Mesothelial cell of epicardium (in vitro differentiated cells): ENCODE results near the gene USH2A. TPM values are rescaled to one million over a fixed set of nuclear protein-coding genes. Genes with fewer than 3 reads are reported as not detected.

Experiments used
- DNase-seq, 2 experiments: peaks; one replicate each; pipeline ENCODE4 v3.0.0; 2021; ENCODE audit warnings: low spot score in 2 of 2; ENCODE audit not compliant: unreplicated experiment in 2 of 2
- H3K27ac Mint-ChIP-seq: 2 replicates; pipeline ENCODE4 v1.8.0; 2021; ENCODE audit warnings: mixed read lengths
- H3K27me3 Mint-ChIP-seq: 2 replicates; pipeline ENCODE4 v1.8.0; 2021; ENCODE audit warnings: low read depth, mixed read lengths
- H3K36me3 Mint-ChIP-seq: 2 replicates; pipeline ENCODE4 v1.8.0; 2021; ENCODE audit warnings: mixed read lengths
- H3K4me1 Mint-ChIP-seq: 2 replicates; pipeline ENCODE4 v1.8.0; 2021; ENCODE audit warnings: mixed read lengths
- H3K4me3 Mint-ChIP-seq: 2 replicates; pipeline ENCODE4 v1.8.0; 2021; ENCODE audit warnings: mild to moderate bottlenecking, moderate library complexity, mixed read lengths
- H3K9me3 Mint-ChIP-seq: 2 replicates; pipeline ENCODE4 v1.8.0; 2021; ENCODE audit warnings: mixed read lengths
- CTCF ChIP-seq: fragments of 200-600 bp; sonication (generic); IDR thresholded peaks from one replicate; pipeline ENCODE4 v1.5.0; 2021; ENCODE audit warnings: antibody characterized with exemption; ENCODE audit not compliant: unreplicated experiment
- total RNA-seq: library from RNA; stranded (reverse); gene quantifications from 3 replicates; pipeline ENCODE4 v1.2.1, GENCODE V29; 2021

Gene USH2A
- total RNA-seq, 1 donor from 2014 or later = 0.02 TPM

- no peak for DNase-seq
- Mint-ChIP-seq H3K36me3 (no peaks in the 10 kb centered on the region), H3K4me3 (no peak overlapping the region), H3K27ac (no peak overlapping the region), H3K9me3 (no peaks in the 10 kb centered on the region), H3K4me1 (peaks cover 13% of the 10 kb centered on the region), H3K27me3 (no peaks in the 10 kb centered on the region)
- no peak for TF ChIP-seq CTCF
These were observed 643.5 kb downstream of the USH2A start for GRCh38 chr1:215779729-215780128.

GRCh38 chr1:215777370-215777925, 645.8 kb downstream of the USH2A start:
- no peak overlapping the region for H3K27ac Mint-ChIP-seq
- no peak for DNase-seq
- H3K9me3 Mint-ChIP-seq = no peaks in the 10 kb centered on the region
- H3K27me3 Mint-ChIP-seq = no peaks in the 10 kb centered on the region
- no peak for TF ChIP-seq CTCF
- H3K36me3 Mint-ChIP-seq = no peaks in the 10 kb centered on the region
- H3K4me1 Mint-ChIP-seq = peaks cover 11% of the 10 kb centered on the region
- no peak overlapping the region for H3K4me3 Mint-ChIP-seq

- H3K4me1 Mint-ChIP-seq = peaks cover 11% of the 10 kb centered on the region
- no peaks in the 10 kb centered on the region for H3K9me3 Mint-ChIP-seq
- DNase-seq = no peak
These were observed 646.9 kb downstream of the USH2A start for GRCh38 chr1:215776336-215776735.

GRCh38 chr1:215772151-215772550, 651.1 kb downstream of the USH2A start:
- no peak for DNase-seq
- TF ChIP-seq CTCF = no peak
- Mint-ChIP-seq H3K4me3 (no peak overlapping the region), H3K4me1 (no peaks in the 10 kb centered on the region), H3K9me3 (no peaks in the 10 kb centered on the region), H3K27ac (no peak overlapping the region), H3K27me3 (peaks cover 9% of the 10 kb centered on the region), H3K36me3 (no peaks in the 10 kb centered on the region)

More at GRCh38 chr1:215776336-215776735, 646.9 kb downstream of the USH2A start:
- Mint-ChIP-seq H3K27ac (no peak overlapping the region), H3K4me3 (no peak overlapping the region), H3K27me3 (no peaks in the 10 kb centered on the region), H3K36me3 (no peaks in the 10 kb centered on the region)
- TF ChIP-seq CTCF = no peak

GRCh38 chr1:215768303-215768702, 654.9 kb downstream of the USH2A start:
- Mint-ChIP-seq H3K4me1 (no peaks in the 10 kb centered on the region), H3K27ac (no peak overlapping the region), H3K9me3 (no peaks in the 10 kb centered on the region), H3K36me3 (no peaks in the 10 kb centered on the region), H3K4me3 (no peak overlapping the region), H3K27me3 (peaks cover 25% of the 10 kb centered on the region)
- TF ChIP-seq CTCF = no peak
- no peak for DNase-seq

- Mint-ChIP-seq H3K27ac (no peak overlapping the region), H3K4me3 (no peak overlapping the region)
- no peak for TF ChIP-seq CTCF
These were observed 655.5 kb downstream of the USH2A start for GRCh38 chr1:215767761-215768160.

More at GRCh38 chr1:215767761-215768160, 655.5 kb downstream of the USH2A start:
- Mint-ChIP-seq H3K9me3 (no peaks in the 10 kb centered on the region), H3K27me3 (peaks cover 30% of the 10 kb centered on the region), H3K4me1 (no peaks in the 10 kb centered on the region), H3K36me3 (no peaks in the 10 kb centered on the region)
- no peak for DNase-seq
